Transverse colon (tissue), 3 donors: ENCODE measurements around the gene SERF1B.
"Not testable (repeated sequence)": the region's sequence is repeated elsewhere in the genome, so short reads cannot be mapped to it uniquely, and the experiment has no call there.

Experiments used
- CTCF ChIP-seq, 5 experiments: fragments of 200-600 bp in 3 of 5; fragments of 450-650 bp in 2 of 5; sonication (generic) in 3 of 5; IDR thresholded peaks; 1 replicate in 2 of 5; 2 replicates in 3 of 5; pipeline ENCODE4 v1.5.1; 2016 to 2017; ENCODE audit warnings: antibody characterized with exemption in 5 of 5, inconsistent platforms in 3 of 5, mild to moderate bottlenecking in 2 of 5, moderate library complexity in 1 of 5
- EP300 ChIP-seq: sonication (generic); formaldehyde crosslinking; IDR thresholded peaks from one replicate; pipeline ENCODE4 v1.6.1; 2017; ENCODE audit warnings: antibody characterized with exemption, low read depth
- POLR2A ChIP-seq: fragments of 450-650 bp; IDR thresholded peaks from one replicate; pipeline ENCODE4 v1.6.1; 2016; ENCODE audit warnings: antibody characterized with exemption, mild to moderate bottlenecking, moderate library complexity

- TF ChIP-seq EP300; CTCF (IDR thresholded peaks at IDR 0.05); POLR2A: not testable (repeated sequence)
These were observed at the start of gene SERF1B for GRCh38 chr5:70025106-70025844.
